Fibroblast of peridontal ligament (primary cell): ENCODE measurements around the gene PYDC1.
A peak's percentile ranks its signal among the peaks of the same experiment; 100 is the strongest.
"Not testable (repeated sequence)": the region's sequence is repeated elsewhere in the genome, so short reads cannot be mapped to it uniquely, and the experiment has no call there.

Experiments
- DNase-seq: peaks from one replicate; pipeline ENCODE4 v3.0.0-alpha.2; 2010; ENCODE audit errors: extremely low read depth

The PYDC1 gene

GRCh38 chr16:31216422-31217135 is at the start of gene PYDC1:
Gene PYDC1 (minus strand): TSS chr16:31217135. CDS start chr16:31217028, 107 bp downstream.
- DNase-seq = no peak

GRCh38 chr16:31265329-31266245 is 48.7 kb upstream of the PYDC1 start:
- DNase-seq = no peak

GRCh38 chr16:31262084-31262483 is 45.1 kb upstream of the PYDC1 start:
- no peak for DNase-seq

GRCh38 chr16:31260136-31260931 is 43.4 kb upstream of the PYDC1 start:
- no peak for DNase-seq

- DNase-seq = no peak
Observed at GRCh38 chr16:31258366-31258765, 41.4 kb upstream of the PYDC1 start.

GRCh38 chr16:31256466-31256865 is 39.5 kb upstream of the PYDC1 start:
- DNase-seq = no peak

GRCh38 chr16:31253642-31254045 is 36.7 kb upstream of the PYDC1 start:
- no peak for DNase-seq

GRCh38 chr16:31251435-31251834 is 34.5 kb upstream of the PYDC1 start:
- no peak for DNase-seq

- no peak for DNase-seq
Observed at GRCh38 chr16:31250782-31251384, 33.9 kb upstream of the PYDC1 start.

GRCh38 chr16:31248344-31248743 is 31.4 kb upstream of the PYDC1 start:
- no peak for DNase-seq

GRCh38 chr16:31246296-31246695 is 29.4 kb upstream of the PYDC1 start:
- DNase-seq = no peak

- DNase-seq = not testable (repeated sequence)
Observed at GRCh38 chr16:31245598-31245997, 28.7 kb upstream of the PYDC1 start.

GRCh38 chr16:31243734-31244670 is 27.1 kb upstream of the PYDC1 start:
- DNase-seq = no peak

GRCh38 chr16:31242206-31242605 is 25.3 kb upstream of the PYDC1 start:
- DNase-seq = peak; percentile 6

GRCh38 chr16:31238041-31238440 is 21.1 kb upstream of the PYDC1 start:
- no peak for DNase-seq

GRCh38 chr16:31229501-31229900 is 12.6 kb upstream of the PYDC1 start:
- no peak for DNase-seq

- no peak for DNase-seq
Observed at GRCh38 chr16:31228206-31228605, 11.3 kb upstream of the PYDC1 start.

- no peak for DNase-seq
Observed at GRCh38 chr16:31225193-31225592, 8.3 kb upstream of the PYDC1 start.

- no peak for DNase-seq
Observed at GRCh38 chr16:31224092-31224955, 7.4 kb upstream of the PYDC1 start.

- no peak for DNase-seq
Observed at GRCh38 chr16:31223044-31223443, 6.1 kb upstream of the PYDC1 start.
